ENCODE measurements around the gene MTFR2. TPM values are rescaled to one million over a fixed set of nuclear protein-coding genes. Genes with fewer than 3 reads are reported as not detected.
"Not testable (repeated sequence)": the region's sequence is repeated elsewhere in the genome, so short reads cannot be mapped to it uniquely, and the experiment has no call there.

The MTFR2 gene
- total RNA-seq, 1 donor from 2014 or later = 0.94 TPM

DNA sequence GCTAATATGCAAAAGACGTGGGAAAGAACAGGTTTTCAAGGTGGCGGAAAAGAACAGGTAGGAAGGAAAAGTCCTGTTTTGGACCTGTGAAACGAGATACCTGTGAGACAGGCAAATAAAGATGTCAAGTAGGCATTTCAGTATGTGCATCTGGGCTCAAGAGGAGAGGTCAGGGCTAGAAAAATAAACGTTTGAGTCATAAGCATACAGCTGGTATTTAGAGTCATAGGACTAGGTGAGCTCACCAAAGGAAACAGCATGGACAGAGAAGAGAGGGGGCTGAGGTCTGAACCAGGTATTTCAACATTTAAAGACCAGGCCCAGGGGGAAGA lies 14.9 kb downstream of the MTFR2 start:
- no peak for DNase-seq

DNA sequence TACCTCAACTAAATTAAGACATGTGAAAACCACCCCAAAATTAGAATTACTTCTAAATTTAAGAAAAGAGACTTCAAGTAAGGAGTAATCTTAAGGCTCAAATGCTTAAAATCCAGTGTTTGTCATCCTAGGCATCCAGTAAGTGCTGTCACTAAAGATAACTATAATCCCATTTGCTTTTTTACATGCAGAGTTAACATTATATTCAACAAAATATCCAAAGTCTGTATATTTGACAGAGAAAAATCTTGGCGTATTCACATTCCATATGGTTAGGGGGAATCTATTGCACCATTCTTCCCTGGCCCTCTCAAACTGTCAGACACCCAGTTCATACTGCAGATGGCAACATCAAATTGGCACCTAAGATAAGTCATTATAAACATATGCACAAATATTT lies 17.4 kb downstream of the MTFR2 start:
- DNase-seq = no peak

DNA sequence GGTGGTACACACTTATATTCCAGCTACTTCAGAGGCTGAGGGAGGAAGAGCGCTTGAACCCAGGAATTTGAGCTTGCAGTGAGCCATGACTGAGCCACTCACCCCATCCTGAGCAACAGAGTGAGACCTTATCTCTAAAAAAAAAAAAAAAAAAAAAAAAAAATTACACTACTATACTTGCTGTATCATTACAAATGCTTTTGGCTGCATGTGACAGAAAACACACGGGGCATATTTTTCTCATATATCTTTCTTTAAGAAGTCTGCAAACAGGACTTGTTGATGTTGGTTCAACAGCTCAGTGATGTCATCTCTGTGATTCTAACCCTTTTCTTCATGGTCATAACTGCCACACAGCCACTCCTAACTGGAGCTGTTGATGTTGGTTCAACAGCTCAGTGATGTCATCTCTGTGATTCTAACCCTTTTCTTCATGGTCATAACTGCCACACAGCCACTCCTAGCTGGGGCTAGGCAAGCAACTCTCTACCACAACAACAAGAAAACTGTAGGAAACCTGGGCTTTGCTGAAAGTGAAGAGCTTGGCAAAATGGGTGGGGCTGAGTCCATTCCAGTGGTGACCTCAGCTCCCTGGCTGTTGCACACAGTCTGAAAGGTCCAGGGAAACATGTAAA lies 19.8 kb downstream of the MTFR2 start:
- no peak for DNase-seq

DNA sequence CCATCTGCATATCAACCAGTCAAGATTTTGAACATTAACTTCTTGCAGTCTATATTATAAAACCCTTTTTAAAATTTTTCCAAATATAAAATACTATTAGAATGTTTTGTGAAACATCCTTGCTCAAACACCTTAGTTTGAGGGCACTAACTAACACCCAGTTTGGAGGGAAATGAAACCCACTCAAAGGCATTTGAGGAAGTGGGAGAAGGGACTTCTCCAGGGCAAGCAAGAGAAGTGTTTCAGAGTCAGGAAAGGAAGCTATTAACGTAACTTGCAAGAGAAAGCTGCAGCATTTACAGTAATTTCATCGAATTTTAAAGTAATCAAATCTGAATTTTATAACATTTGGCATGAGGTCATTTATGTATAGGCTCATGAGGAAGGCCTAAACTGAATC lies 21.3 kb downstream of the MTFR2 start:
- DNase-seq = no peak

DNA sequence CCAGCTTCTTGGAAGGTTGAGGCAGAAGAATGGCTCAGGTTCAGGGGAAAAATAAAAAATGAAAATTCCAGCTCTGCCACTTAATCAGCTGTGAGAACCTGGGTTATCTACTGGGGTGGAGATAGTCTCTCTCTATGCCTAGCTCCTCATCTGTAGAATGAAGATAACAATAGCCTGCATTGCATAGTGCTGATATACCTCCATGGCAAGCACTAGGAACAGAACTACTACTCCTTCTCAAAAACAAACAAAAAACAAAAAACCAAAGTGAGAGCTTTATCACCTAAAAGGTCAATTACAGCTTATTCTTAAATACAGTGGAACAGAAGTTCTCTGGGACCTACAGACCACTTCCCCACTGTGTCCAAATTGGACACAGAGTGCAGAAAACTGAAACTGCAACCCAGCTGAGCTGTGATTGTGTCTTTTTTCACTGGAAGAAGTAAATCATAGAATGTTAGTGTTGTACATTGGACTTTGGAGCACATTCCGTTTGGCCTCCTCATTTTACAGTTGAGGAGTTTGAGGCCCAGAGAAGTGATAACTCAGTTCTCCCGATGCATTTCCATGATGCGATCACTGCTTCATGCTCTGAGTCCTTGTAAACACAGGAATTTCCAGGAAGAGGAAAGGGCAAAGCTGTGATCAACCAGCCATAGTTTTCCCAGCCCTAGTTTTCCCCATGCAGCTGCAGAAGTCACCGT lies 23.3 kb downstream of the MTFR2 start:
- no peak for DNase-seq

DNA sequence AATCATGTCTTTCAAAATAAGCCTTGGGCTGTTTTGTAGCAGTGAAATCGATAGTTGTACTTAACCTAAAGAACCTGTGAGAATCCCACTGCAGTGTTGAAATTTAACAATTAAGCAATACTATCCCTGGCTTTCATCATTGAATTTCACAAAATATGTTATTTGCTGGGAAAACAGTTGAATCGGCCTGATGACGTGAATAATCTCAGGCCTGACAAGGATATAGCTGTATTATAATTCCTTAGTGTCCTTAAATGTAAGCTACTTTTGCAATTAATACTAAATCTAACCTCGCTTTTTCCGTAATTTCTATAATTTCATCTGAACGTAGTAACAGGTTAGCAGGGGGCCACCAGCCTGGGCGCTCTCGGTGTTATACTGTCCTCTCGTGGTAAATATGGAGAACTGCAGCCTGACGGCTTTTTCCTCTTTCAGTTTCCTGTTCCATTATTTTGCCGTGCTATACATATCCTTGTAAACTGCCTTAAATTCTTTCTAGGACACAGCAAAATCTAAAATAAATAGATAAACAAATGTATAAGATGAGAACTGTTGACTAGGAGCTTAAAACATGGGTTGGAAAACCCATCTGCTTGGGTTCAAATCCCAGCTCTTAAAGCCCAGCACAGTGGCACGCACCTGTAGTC lies 24.0 kb downstream of the MTFR2 start:
- DNase-seq = peak; percentile 15

DNA sequence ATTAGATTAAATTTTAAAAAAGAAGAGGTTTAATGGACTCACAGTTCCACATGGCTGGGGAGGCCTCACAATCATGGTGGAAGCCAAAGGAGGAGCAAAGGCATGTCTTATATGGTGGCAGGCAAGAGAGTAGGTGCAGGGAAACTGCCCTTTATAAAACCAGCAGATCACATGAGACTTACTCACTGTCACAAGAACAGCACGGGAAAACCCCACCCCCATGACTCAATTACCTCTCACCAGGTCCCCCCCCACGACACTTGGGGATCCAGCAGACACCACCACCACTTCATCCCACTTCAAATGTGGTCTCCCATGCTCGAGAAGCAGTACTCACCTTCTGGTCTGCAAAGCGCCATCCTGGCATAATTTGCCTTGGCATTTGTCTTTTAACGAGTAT lies 24.6 kb downstream of the MTFR2 start:
- no peak for DNase-seq

DNA sequence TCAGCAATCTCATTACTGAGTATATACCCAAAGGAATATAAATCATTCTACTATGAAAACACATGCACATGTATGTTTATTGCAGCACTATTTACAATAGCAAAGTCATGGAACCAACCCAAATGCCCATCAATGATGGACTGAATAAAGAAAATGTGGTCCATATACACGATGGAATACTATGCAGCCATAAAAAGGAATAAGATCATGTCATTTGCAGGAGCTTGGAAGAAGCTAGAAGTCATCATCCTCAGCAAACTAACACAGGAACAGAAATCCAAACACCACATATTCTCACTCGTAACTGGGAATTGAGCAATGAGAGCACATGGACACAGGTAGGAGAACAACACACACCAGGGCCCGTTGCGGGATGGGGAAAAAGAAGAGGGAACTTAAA lies 25.1 kb downstream of the MTFR2 start:
- DNase-seq = not testable (repeated sequence)

DNA sequence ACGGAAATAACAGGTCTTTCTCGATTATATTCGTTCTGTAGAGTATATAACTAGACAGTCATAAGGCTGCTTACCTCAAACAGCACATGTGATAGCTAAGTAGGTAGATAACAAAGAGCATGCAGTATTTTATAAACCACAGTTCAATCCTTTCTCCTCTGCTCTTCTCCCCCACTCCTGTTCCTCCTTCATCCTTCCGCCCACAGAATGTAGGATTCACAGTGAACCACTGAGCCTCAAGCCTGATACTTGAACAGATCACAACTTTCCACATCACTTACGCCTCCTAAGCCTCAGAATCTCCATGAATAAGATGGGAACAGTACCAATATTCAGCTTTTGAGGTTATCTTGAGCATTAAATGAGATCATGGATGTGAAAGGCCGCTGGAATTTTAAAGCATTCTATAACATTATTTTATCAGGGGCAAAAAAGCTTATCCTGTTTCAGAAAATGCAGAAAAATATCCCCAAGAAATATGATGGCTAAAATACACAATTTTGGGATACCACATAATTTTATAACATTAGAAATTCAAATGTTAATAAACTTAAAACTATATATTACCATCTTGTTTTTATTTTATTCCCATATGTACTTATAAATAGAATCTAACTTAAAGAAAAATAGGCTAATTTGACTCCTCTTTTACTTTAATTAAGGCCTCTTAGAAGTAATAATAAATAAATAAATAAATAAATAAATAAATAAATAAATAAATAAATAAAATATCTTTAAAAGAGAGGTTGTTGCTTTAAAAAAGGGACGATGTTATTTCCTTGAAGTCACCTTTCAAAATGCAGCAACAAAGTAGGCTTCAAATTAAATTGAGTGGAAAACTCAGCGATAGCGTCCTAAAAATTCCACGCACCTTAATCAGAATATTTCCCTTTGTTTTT lies 33.4 kb downstream of the MTFR2 start:
- DNase-seq = no peak

DNA sequence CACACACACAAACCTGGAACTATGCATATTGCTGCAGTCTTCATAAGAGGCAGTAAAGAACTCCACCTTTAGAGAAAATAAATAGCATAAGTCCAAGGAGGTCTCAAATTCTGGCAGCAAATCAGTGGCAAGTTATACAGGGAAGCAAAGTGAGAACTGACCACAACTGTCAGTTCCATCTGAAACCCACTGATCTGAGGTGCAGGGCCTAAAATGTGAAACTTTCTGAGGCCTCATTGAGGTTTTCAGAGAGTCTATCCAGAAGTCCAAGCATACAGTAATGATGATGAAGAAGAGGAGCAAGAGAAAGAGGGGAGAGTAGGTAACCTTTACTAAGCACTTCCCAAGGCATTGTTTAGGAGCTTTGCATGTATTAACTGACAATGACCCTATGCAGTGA lies 36.3 kb downstream of the MTFR2 start:
- DNase-seq = no peak

DNA sequence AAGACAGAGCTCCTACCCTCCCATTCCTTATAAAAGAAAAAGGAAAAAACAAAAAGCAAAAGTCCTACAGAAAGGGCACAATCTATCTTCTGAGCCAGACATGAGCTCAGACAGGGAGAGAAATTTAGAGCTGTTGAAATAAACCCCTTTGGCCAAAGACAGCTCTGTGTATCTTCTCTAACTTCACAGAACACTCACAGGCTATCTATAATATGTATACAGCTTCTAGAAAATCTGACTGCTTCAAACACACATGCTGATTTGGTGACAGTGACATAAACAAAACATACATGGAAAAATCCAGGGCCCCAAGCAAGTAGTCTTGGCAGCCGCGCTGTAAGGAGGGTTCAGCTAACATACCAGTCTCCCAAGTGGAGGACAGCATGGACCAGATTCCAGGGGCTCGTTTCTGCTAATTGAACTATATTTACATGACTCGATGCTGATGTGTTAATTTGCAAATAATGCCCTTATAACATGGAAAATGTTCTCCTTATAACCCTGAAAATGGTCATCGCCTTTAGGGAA lies 37.0 kb downstream of the MTFR2 start:
- DNase-seq = no peak

DNA sequence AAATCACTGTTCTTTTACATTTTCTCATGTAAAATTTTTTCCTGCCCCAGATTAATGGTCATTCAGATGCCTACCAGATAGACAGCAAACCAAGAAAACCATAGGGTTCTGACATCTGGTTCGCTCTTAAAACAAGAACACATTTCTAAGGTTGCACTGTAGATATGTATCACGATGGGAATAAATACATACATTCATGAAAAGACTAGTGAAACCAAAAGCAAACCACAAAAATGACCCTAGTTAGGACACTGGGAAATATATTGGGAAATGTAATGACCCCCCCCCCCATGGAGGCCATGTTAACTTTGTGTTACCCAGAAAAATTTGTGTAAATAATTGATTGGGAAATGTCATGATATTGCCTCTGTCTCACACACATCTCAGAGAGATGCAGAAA lies 37.5 kb downstream of the MTFR2 start:
- no peak for DNase-seq

DNA sequence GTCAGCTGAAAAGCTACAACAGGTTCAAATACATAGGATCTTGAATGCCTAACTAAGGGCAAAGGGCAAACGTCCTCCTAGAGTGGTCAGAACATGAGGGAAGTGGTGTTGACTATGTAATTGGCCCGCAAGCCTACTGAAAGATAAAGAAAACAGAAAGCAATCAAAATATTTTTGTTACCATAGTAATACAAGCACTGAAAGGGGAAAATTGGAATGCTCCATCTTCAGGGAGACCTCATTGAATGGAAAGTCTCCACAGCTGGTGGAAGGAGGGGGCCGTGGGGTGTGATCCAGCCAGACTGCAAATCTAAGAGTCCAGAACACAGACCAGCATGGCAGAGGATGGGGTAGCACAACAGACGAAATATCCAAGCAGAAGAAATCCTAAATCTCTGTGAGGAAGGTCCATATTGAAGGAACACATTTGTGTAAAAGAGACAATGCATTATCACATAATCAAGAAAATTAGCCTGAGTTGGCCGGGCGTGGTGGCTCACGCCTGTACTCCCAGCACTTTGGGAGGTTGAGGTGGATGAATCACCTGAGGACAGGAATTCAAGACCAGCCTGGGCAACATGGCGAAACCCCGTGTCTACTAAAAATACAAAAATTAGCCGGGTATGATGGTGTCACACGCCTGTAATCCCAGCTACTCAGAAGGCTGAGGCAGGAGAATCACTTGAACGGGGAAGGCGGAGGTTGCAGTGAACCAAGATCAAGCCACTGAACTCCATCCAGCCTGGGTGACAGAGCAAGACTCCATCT lies 39.5 kb downstream of the MTFR2 start:
- DNase-seq = no peak

DNA sequence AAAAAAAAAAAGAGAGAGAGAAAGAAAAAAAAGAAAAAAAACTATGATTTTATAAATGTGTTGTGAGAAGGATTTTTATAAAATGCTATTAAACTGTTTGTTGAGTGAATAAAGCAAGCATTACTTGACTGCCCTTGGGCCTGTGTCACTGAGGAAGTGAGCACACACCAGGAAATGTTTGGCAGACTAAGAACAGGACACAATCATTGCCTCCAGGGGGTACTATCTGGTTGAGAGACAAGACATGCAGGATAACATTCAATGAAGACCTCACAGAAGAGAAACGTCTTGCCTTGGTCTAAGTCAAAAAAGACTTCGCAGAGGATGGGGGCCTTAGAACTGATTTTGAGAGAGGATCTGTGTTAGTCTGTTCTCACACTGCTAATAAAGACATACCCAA lies 40.6 kb downstream of the MTFR2 start:
- DNase-seq = no peak

DNA sequence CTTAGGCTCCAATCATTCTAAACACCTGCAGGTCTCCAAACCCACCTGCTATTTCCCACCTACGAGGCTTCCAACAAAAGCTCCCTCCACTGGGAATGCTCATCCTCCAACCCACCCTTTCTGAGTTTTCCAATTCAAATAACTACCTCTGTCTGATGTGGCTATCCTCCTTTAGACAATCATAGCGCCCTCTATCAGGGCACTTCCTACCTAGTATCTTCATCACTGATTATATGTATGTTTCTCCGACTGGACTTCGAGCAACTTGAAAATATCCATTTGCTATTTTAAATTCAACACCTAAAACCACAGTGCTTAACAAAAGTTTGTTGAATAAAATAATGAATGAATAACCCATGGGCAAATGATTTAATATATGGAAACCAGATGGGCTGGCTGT lies 41.3 kb downstream of the MTFR2 start:
- DNase-seq = no peak

DNA sequence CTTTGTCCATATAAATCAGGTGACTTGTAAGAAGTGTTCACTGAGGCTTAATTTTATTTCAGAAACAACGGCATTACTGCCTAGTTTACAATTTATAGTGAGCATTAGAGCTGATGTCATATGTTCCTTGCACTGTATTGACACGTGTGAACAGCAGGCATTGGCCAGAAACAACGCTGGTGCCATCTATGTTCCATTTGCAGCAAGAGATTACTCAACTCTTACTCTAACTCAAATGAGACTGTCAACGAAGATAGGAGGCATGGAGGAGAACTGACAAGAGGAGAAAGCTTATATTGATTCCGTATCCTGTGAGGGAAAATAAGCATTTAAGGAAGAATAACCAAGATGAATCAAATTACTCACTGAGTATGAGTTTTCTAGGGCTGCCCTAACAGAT lies 48.4 kb downstream of the MTFR2 start:
- DNase-seq = no peak

DNA sequence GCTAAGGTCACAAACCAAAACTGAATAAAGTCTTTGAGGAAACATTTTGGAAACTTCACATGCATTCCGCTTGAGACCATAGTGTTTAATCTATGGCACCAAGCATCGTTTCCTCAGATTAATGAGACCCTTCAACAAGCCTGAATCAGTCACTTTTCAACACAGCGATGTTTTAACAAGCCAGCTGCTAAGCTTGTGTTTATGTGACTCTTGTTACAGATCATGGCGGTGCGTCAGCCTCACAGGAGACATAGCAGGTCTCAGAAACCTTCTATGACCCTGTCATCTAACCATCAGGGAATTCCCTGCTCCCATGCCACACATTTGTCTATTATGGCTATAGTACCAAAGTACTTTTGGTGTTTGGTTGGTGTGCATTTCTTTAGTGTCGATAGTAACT lies 57.2 kb downstream of the MTFR2 start:
- DNase-seq = no peak

DNA sequence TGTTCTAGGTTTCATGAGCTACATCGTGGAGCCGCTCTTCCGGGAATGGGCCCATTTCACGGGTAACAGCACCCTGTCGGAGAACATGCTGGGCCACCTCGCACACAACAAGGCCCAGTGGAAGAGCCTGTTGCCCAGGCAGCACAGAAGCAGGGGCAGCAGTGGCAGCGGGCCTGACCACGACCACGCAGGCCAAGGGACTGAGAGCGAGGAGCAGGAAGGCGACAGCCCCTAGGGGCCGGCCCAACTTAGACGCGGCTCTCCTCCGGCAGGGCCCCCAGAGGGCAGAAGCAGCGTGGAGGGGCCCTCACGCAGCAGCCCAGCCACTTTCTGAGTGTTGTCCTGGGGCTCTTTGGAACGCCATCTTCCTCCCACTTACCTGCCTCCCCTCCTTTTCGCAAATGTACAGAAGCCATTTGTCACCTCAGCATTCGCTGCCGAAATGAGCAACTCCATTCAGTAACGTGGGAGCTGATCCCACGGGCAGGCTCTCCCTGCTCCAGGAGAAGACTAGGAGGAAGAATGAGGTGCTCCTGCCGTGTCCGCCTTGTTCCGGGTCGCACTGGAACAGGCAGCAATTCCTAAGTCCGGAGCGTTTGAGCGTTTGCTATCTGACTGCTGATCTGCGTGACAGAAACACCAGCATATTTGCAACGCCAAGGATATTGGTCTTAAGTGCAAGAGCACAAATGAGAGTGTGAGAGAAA lies 58.4 kb downstream of the MTFR2 start:
- no peak for DNase-seq

DNA sequence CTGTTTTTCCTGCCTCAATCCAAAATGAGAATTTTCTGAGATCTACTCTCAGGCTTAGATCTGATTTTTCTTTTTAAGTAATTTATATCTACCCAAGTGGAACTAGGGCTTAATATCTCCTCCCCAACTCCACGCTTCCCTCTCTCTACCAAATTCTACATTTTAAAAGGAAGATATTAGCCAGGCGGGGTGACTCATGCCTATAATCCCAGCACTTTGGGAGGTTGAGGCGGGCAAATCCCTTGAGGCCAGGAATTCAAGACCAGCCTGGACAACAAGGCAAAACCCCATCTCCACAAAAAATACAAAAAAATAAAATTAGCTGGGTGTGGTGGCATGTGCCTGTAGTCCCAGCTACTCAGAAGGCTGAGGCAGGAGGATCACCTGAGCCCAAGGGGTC lies 61.0 kb downstream of the MTFR2 start:
- no peak for DNase-seq

DNA sequence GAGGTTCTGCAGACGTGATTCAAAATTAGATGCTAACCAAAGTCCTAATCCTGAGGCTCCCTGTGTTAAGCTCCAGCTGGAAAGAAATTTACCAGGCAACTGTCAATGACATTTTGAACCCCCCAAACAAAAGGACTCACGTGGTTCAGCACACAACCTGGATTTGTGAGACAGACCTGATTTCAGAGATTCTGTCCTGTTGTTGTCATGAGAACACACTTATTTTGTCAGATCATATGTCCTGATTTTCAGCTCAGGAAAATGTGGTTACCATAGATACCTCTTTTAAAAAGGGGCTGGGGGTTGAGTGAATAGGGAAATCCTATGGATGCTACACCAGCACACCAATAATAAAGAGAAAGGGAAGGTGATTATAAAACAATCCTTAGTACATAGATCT lies 61.6 kb downstream of the MTFR2 start:
- DNase-seq = no peak

DNA sequence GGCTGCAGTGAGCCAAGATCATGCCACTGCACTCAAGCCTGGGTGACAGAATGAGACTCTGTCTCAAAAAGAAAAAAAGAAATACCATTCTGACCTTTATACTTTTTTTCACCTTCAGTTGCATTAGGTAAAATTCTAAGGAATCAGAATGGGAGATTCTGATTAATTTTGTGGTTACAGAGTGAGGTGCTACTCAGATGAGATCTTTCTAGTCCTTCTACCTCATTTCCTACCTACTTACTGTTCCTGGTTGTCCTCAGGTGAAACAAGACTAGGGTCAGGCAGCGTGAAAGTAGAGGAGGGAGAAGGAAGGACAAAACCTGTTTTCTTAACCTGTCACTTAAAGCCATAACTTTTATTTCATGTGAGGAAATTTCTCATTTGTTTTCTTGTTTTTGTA lies 63.7 kb downstream of the MTFR2 start:
- no peak for DNase-seq
